ENCODE data around the gene CDHR2.

Gene CDHR2

DNA sequence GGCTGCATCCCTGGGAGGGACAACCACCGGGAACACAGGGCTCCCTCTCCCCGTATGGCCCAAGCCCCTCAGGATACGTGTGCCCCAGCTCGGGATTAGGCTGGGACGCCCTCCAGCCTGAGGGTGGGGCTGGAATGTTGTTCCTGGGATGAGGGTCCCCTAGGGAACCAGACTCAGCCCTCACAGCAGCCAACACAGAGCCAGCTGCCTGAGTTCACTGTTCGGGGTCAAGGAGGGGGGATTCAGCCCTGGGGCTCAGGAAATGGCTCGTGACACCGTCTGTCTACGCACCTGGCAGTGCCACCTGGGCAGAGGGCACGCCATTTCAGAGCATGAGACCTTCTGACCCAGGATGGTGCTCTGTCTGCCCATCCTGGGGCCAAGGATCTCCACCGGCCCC, 20.8 kb upstream of the CDHR2 start:
- no peak for DNase-seq (ENCODE audit: extremely low read depth, low read depth)
- H3K4me3 ChIP-seq (replicated peaks; ENCODE audit: low read depth, low read length), result no peak overlapping the region
- TF ChIP-seq CTCF (IDR thresholded peaks at IDR 0.05; ENCODE audit: low read depth, low read length, missing control alignments), result no peak

DNA sequence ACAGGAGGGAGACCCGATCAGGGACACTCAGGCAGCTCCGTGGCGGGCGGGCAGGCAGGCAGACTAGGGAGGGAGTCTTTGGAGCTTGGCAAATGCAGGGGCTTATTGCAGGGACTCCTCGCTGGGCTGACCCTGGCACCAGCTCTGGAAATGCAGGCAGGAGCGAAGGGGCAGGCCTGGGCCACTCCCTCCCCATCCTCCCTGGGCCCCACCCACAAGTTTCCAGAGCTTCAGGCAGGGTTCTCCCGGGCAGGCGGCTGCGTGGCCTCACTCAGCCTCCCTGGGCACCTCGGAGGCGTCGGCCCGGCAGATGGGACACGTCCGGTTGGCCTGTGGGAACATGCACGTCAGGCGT, 20.4 kb upstream of the CDHR2 start:
- no peak for DNase-seq (ENCODE audit: extremely low read depth, low read depth)
- H3K4me3 ChIP-seq (replicated peaks; ENCODE audit: low read depth, low read length), result no peak overlapping the region
- no peak for TF ChIP-seq CTCF (IDR thresholded peaks at IDR 0.05; ENCODE audit: low read depth, low read length, missing control alignments)

DNA sequence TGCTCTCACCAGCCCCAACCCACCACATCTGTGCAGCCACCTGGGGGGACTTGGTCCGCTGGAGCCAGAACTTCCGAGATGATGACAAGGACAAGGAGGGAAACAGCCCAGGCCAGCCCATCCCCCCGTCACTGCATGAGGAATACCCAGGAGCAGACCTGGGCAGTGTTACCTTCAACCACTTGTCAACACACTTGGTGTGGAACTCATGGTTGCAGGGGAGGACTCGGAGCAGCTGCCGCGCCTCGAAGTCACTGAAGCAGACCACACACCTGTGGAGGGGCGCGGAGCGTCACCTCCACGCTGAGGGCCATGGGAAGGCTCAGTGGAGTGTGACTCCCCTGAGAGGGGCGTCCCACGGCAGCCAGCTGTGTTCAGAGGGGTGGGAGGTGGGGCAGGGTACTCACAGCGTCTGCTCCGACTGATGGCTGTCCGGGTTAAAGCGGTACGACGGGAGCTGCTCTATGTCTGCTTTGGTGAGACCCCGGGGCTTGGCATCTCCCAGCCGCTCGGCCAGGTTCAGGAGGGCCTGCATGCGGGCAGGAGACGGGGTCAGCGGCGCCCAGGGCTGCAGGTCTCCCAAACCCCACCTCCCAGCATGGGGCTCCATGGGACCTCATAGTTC, 19.9 kb upstream of the CDHR2 start:
- no peak for DNase-seq (ENCODE audit: extremely low read depth, low read depth)
- no peak for TF ChIP-seq CTCF (IDR thresholded peaks at IDR 0.05; ENCODE audit: low read depth, low read length, missing control alignments)
- no peak overlapping the region for H3K4me3 ChIP-seq (replicated peaks; ENCODE audit: low read depth, low read length)

DNA sequence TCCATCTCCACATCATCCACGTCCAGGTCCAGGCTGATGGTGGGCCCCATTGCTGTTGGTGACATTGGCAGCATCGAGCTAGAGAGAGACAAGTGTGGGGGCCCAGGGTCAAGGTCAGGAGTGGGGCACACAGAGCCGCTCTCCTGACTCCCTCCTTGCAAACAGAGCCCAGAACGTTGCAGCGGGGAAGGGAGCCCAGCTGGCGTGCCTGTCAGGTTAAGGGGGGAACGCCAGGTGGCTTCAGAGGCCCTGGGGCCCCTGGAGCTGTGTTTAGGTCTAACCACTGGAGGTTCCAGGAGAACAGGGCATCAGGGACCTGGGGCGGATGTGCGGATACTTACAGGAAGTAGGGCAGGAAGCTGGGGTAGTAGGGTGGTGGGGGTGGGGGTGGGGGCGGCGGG, 19.4 kb upstream of the CDHR2 start:
- no peak for DNase-seq (ENCODE audit: extremely low read depth, low read depth)
- H3K4me3 ChIP-seq (replicated peaks; ENCODE audit: low read depth, low read length), result no peak overlapping the region
- no peak for TF ChIP-seq CTCF (IDR thresholded peaks at IDR 0.05; ENCODE audit: low read depth, low read length, missing control alignments)

DNA sequence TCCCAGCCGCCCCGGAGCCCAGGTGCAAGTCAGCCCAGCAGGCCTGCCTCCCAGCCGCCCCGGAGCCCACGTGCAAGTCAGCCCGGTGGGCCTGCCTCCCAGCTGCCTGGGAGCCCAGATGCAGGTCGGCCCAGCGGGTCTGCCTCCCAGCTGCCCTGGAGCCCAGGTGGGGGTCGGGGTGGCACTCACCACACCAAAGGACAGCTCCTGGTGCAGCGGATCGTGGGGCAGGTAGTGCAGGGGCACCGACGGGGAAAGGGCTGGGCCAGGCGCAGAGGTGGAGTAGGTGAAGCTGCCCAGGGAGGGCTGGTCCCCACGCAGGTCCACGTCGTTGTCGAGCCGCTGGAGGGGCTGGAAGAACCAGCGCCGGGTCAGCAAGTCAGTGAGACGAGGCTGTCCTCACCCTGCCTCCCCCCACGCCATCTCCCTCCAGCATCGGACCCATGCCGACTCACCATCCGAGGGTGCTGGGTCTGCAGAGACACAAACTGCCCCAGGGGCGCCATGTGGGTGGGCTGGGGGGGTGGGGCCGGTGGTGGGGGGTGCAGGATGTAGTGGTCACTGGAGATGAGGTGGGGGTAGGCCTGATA, 18.7 kb upstream of the CDHR2 start:
- no peak for TF ChIP-seq CTCF (IDR thresholded peaks at IDR 0.05; ENCODE audit: low read depth, low read length, missing control alignments)
- no peak for DNase-seq (ENCODE audit: extremely low read depth, low read depth)
- H3K4me3 ChIP-seq (replicated peaks; ENCODE audit: low read depth, low read length), result no peak overlapping the region

DNA sequence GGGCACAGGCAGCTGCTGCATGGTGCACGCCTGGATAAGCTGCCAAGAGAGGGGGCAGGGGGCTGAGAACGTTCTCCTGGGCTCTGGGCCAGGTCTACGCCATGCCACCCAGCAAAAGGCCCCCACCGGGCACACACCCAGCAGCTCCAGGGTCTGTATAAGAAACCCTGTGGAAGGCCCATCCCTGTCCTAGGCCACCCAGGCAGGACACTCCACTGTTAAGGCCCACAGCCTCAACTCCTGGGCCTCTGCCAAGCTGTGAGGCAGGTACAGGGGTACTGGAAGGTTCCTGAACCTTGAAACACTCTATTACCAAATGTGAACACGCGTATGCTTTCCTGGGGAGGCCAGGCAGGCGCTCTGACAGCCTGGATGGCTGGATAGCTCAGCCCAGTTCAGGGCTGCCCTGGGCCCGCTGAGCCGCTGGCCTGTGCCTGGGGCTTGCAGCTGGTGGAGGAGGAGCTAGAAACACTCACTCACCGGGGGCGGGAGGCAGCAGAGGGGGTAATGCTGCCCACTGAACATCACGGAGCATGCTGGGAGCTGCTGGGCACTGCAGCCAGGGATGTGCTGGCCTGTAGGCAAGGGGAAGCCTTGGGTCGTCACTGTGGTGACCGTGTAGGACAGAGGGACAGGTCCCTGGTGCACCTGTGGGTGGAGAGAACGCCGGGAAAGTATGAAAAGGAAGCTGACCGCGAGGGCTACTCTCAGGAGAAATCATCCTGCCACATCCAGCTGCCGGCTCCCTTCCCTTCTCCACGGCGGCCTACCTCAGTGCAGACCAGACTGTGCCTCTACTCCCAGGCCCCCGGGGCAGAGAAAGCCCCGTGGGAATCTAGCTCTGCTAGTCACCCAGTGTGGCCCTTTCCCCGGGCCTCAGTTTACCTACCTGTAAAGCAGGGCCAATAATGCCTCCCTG, 17.9 kb upstream of the CDHR2 start:
- no peak for DNase-seq (ENCODE audit: extremely low read depth, low read depth)
- H3K4me3 ChIP-seq (replicated peaks; ENCODE audit: low read depth, low read length), result no peak overlapping the region
- no peak for TF ChIP-seq CTCF (IDR thresholded peaks at IDR 0.05; ENCODE audit: low read depth, low read length, missing control alignments)
